SH-SY5Y (cell line): Measurements from ENCODE around the gene GPR32.

Experiments used
- GATA2 ChIP-seq: IDR thresholded peaks from 2 replicates; pipeline ENCODE4 v1.6.1; 2011; ENCODE audit warnings: mild to moderate bottlenecking, low read depth, low read length
- GATA3 ChIP-seq: IDR thresholded peaks from 2 replicates; pipeline ENCODE4 v1.6.1; 2011; ENCODE audit warnings: low read depth, mild to moderate bottlenecking, low read length, moderate library complexity

DNA sequence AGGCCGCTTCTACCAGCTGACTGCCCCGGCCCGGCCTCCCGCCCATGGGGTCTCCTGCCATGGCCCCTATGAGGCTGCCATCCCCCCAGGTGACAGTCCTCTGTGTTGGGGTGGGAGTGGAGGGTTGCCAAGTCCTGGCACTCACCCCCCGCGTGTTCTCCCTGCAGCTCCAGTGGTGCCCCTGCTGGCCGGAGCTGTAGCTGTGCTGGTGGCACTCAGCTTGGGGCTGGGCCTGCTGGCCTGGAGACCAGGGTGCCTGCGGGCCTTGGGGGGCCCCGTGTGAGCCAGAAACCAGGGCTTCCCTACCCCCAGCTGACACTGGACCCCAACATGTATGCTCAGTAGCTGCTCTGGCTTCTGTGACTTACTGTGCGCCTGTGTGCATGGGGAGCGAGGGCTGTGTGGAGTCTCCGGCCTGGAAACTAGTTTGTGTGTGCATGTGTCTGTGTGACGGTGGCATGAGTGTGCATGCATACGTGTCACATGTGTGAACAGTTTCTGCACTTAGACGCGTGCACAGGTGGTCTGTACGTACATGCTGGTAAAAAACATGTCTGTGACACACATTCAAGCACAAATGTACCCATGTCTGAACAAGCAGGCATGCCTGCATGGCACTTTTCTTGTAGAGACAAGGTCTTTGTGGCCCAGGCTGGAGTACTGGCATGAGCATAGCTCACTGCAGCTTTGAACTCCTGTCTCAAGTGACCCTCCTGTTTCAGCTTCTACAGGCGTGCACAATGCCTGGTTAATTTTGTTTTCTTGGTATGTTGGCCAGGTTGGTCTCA lies 24.8 kb downstream of the GPR32 start:
- no peak for TF ChIP-seq GATA3
- TF ChIP-seq GATA2, result no peak
